GM18870 (cell line): Measurements from ENCODE around the gene SLC23A3.

Source experiments
- ATAC-seq: cut with Tn5 transposase; IDR thresholded peaks from one replicate; pipeline ENCODE4 v1.9.1; 2021; ENCODE audit warnings: moderate library complexity; ENCODE audit not compliant: unreplicated experiment

SLC23A3 gene

GRCh38 chr2:219116776-219117646 lies 52.8 kb downstream of the SLC23A3 start:
- ATAC-seq: no peak

- ATAC-seq: no peak
Observed at GRCh38 chr2:219112651-219113338, 57.0 kb downstream of the SLC23A3 start.

GRCh38 chr2:219112062-219112406 lies 57.8 kb downstream of the SLC23A3 start:
- ATAC-seq: no peak
